Measurements from ENCODE around the gene PIK3C3.

Gene PIK3C3

GRCh38 chr18:42131066-42131929 lies 176.3 kb downstream of the PIK3C3 start:
- TF ChIP-seq CTCF (conservative IDR thresholded peaks at IDR 0.05; ENCODE audit: low read depth, low read length) = no peak
- DNase-seq (ENCODE audit: low read depth) = no peak
- H3K4me3 ChIP-seq (ENCODE audit: low read depth, low read length) = no peak overlapping the region

- no peak for TF ChIP-seq CTCF (conservative IDR thresholded peaks at IDR 0.05; ENCODE audit: low read depth, low read length)
- H3K4me3 ChIP-seq (ENCODE audit: low read depth, low read length) = no peak overlapping the region
- no peak for DNase-seq (ENCODE audit: low read depth)
Observed at GRCh38 chr18:42131930-42132244, 176.9 kb downstream of the PIK3C3 start.

Measured in choroid plexus epithelial cell (primary cell).